PC-3 (cell line): ENCODE results near the gene COPZ1. TPM values are rescaled to one million over a fixed set of nuclear protein-coding genes. Genes with fewer than 3 reads are reported as not detected.
A peak's percentile ranks its signal among the peaks of the same experiment; 100 is the strongest.

Source experiments
- ATAC-seq: fragments of 200-7000 bp; cut with Tn5 transposase; 2 replicates; pipeline ENCODE4 v1.9.1; 2020; ENCODE audit warnings: mild to moderate bottlenecking, moderate library complexity
- BruUV-seq: library from RNA; stranded (reverse); fragments of 400-500 nt; replicated peaks from 2 replicates; lab custom pipeline; 2021; lab: Mats Ljungman, UMichigan
- CTCF ChIA-PET: fragments of 300-600 bp; sonication (Branson Sonifier 250); formaldehyde crosslinking; loops from one replicate; lab custom pipeline; 2022; ENCODE audit warnings: antibody characterized with exemption; lab: Charles Lee
- POLR2A ChIA-PET: fragments of 300-600 bp; sonication (Branson Sonifier 250); formaldehyde crosslinking; loops from one replicate; lab custom pipeline; 2022; ENCODE audit warnings: antibody characterized with exemption; ENCODE audit not compliant: unreplicated experiment; lab: Charles Lee
- DNase-seq: peaks from one replicate; pipeline ENCODE4 v3.0.0-alpha.2; 2015
- H2AFZ ChIP-seq: fragments of 300-600 bp; sonication (generic); 2 replicates; pipeline ENCODE4 v1.6.0; 2016; ENCODE audit warnings: antibody characterized with exemption, low read length
- H3F3A ChIP-seq: fragments of 300-600 bp; sonication (generic); one replicate; pipeline ENCODE4 v1.6.0; 2017; ENCODE audit warnings: antibody characterized with exemption, low read length, control low read depth, mild to moderate bottlenecking; ENCODE audit not compliant: unreplicated experiment
- H3K27ac ChIP-seq: fragments of 300-600 bp; sonication (generic); 2 replicates; pipeline ENCODE4 v1.5.1; 2016; ENCODE audit warnings: mild to moderate bottlenecking, low read length
- H3K27me3 ChIP-seq: fragments of 300-600 bp; sonication (generic); 2 replicates; pipeline ENCODE4 v1.6.1; 2016; ENCODE audit warnings: low read length, mixed read lengths
- H3K36me3 ChIP-seq: fragments of 300-600 bp; sonication (generic); 2 replicates; pipeline ENCODE4 v1.6.1; 2016; ENCODE audit warnings: low read depth, mixed run types, low read length, mixed read lengths
- H3K4me1 ChIP-seq: fragments of 300-600 bp; sonication (generic); 2 replicates; pipeline ENCODE4 v1.5.1; 2016; ENCODE audit warnings: low read length; ENCODE audit not compliant: insufficient read depth
- H3K4me2 ChIP-seq: fragments of 300-600 bp; sonication (generic); 2 replicates; pipeline ENCODE4 v1.6.0; 2016; ENCODE audit warnings: low read length
- H3K4me3 ChIP-seq: fragments of 300-600 bp; sonication (generic); 2 replicates; pipeline ENCODE4 v1.5.1; 2016; ENCODE audit warnings: mild to moderate bottlenecking, low read length, mixed read lengths
- H3K79me2 ChIP-seq: fragments of 300-600 bp; sonication (generic); 2 replicates; pipeline ENCODE4 v1.6.1; 2017; ENCODE audit warnings: low read length, mixed read lengths
- H3K9ac ChIP-seq: fragments of 300-600 bp; sonication (generic); 2 replicates; pipeline ENCODE4 v1.6.0; 2016; ENCODE audit warnings: mild to moderate bottlenecking, low read length
- H3K9me2 ChIP-seq: fragments of 300-600 bp; sonication (generic); replicated peaks from 2 replicates; pipeline ENCODE4 v1.6.1; 2016; ENCODE audit warnings: mixed run types, low read length, mixed read lengths
- H3K9me3 ChIP-seq: fragments of 300-600 bp; sonication (generic); 2 replicates; pipeline ENCODE4 v1.6.1; 2016; ENCODE audit warnings: low read length, mixed read lengths
- H4K20me1 ChIP-seq: fragments of 300-600 bp; sonication (generic); 2 replicates; pipeline ENCODE4 v1.6.1; 2016; ENCODE audit warnings: low read length, mixed read lengths
- EZH2 ChIP-seq: fragments of 300-600 bp; sonication (generic); IDR thresholded peaks from one replicate; pipeline ENCODE4 v1.6.1; 2017; ENCODE audit warnings: antibody characterized with exemption, mild to moderate bottlenecking, low read length; ENCODE audit not compliant: unreplicated experiment
- EZH2phosphoT487 ChIP-seq: fragments of 300-600 bp; sonication (generic); IDR thresholded peaks from 2 replicates; pipeline ENCODE4 v1.6.1; 2018; ENCODE audit warnings: mild to moderate bottlenecking, antibody characterized with exemption, low read length, borderline replicate concordance
- intact Hi-C: fragments of 100-400 bp; cut with micrococcal nuclease; formaldehyde crosslinking; loops from 2 replicates; pipeline ENCODE4 v1.9.0; 2023
- total RNA-seq: library from RNA; depleted of rRNA; stranded (reverse); fragments of >200 nt; gene quantifications from 2 replicates; pipeline ENCODE4 v1.2.3, GENCODE V29; 2014
- TF ChIP-seq, protein P1 (sequence below): fragments of 300-600 bp; sonication (generic); conservative IDR thresholded peaks from 2 replicates; pipeline ENCODE4 v1.5.1; 2017; ENCODE audit warnings: antibody characterized with exemption, low read depth, mild to moderate bottlenecking, low read length

COPZ1 gene
- total RNA-seq, 1 experiment from 2014 or later = 121 TPM

DNA sequence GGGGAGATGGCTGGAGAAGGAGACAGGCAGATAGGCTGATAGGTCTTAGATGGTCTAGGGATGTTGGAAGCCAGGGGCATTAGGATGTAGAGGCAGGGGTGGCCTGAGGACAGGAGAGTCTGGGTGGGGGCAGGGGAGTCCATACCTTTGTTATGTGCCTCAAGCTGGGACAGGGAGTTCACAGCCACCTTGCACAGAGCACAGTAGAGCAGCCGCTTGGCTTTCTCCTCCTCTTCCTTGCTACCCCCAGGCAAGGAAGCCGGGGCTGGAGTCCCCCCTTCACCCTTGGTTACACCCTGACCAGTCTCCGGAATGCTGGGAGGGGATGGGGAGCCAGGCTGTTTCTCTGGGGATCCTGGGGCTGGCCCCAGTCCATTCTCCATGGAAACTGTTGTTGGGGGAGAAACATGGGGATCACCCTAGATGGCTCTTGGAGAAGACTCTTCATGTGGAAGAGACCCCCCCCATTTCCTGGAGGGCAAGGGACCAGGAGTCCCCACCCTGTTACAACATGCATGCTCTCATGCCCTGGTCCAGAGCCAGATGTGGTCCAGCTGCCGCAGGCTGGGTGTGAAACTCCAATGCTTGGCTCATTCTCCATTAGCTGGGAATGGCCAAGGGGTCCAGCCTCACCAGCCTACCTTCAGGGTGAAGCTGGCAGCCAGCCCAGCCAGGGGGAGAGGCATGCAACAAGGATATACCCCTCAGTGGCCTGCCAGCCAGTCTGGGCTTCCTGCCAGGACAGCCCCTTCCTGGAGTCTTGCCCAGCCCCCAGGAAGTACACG is 46.6 kb downstream of the COPZ1 start:
- Histone ChIP-seq H3K27ac (no peak overlapping the region), H3K9me3 (no peaks in the 10 kb centered on the region), H3K4me2 (no peak overlapping the region), H2AFZ (no peak overlapping the region), H3K9ac (no peak overlapping the region), H3F3A (no peaks in the 10 kb centered on the region), H4K20me1 (no peaks in the 10 kb centered on the region), H3K4me3 (no peak overlapping the region), H3K4me1 (peaks cover 28% of the 10 kb centered on the region), H3K36me3 (no peaks in the 10 kb centered on the region), H3K79me2 (no peaks in the 10 kb centered on the region), H3K9me2 (no peaks in the 10 kb centered on the region), H3K27me3 (no peaks in the 10 kb centered on the region)
- POLR2A ChIA-PET = no interaction called here
- intact Hi-C loops = no loop called here
- BruUV-seq = no TSS peak
- CTCF ChIA-PET = interaction anchor here (1.8 kb wide), 1 partner anchor 8 kb away, joined by 26 read pairs; no protein-coding TSS in a partner anchor
- no peak for DNase-seq
- no peak for ATAC-seq
- no peak for TF ChIP-seq EZH2

DNA sequence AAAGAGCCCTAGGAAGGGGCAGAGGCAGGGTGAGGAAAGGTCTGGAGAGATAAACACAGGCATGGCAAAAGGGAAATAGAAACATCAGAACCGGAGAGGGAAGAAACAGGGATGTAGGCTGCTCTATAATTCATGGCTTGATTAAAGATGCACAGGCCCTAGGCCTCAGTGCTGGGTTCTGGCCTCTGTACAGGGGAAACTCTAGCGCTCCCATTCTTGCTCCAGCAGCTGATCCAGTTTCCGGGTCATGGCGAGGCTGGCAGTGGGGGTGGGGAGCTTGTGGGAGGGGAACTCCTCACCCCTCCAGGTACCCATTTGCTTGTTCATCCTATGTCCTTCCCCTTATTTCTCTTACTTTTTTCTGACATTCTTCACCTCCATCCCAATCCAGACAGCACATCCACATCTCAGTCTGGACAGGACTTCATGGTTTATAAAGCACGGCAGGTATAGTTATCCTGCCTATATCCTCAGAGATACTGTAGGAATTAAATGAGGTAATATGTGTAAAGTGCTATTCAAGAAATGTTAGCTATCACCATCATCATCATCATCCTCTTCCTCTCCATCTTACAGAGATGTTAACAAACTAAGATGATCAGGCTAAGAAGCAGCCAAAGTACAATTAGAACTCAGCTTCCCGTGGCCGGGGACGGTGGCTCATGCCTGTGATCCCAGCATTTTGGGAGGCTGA is 47.3 kb downstream of the COPZ1 start:
- Histone ChIP-seq H4K20me1 (no peaks in the 10 kb centered on the region), H2AFZ (no peak overlapping the region), H3K36me3 (no peaks in the 10 kb centered on the region), H3K27me3 (no peaks in the 10 kb centered on the region), H3K9me3 (no peaks in the 10 kb centered on the region), H3K4me1 (peaks cover 28% of the 10 kb centered on the region), H3K4me3 (no peak overlapping the region), H3K27ac (peak overlapping the region; percentile 90; the same call in 1 of the 2 replicates), H3K4me2 (no peak overlapping the region), H3K9me2 (no peaks in the 10 kb centered on the region), H3K79me2 (no peaks in the 10 kb centered on the region), H3K9ac (no peak overlapping the region), H3F3A (no peaks in the 10 kb centered on the region)
- intact Hi-C loops = no loop called here
- ChIA-PET CTCF (no interaction called here), POLR2A (no interaction called here)
- TF ChIP-seq EZH2phosphoT487 (no peak), EZH2 (no peak)
- TF ChIP-seq, protein P1, sequence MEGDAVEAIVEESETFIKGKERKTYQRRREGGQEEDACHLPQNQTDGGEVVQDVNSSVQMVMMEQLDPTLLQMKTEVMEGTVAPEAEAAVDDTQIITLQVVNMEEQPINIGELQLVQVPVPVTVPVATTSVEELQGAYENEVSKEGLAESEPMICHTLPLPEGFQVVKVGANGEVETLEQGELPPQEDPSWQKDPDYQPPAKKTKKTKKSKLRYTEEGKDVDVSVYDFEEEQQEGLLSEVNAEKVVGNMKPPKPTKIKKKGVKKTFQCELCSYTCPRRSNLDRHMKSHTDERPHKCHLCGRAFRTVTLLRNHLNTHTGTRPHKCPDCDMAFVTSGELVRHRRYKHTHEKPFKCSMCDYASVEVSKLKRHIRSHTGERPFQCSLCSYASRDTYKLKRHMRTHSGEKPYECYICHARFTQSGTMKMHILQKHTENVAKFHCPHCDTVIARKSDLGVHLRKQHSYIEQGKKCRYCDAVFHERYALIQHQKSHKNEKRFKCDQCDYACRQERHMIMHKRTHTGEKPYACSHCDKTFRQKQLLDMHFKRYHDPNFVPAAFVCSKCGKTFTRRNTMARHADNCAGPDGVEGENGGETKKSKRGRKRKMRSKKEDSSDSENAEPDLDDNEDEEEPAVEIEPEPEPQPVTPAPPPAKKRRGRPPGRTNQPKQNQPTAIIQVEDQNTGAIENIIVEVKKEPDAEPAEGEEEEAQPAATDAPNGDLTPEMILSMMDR = no peak
- no peak for DNase-seq
- no TSS peak for BruUV-seq
- ATAC-seq = no peak

DNA sequence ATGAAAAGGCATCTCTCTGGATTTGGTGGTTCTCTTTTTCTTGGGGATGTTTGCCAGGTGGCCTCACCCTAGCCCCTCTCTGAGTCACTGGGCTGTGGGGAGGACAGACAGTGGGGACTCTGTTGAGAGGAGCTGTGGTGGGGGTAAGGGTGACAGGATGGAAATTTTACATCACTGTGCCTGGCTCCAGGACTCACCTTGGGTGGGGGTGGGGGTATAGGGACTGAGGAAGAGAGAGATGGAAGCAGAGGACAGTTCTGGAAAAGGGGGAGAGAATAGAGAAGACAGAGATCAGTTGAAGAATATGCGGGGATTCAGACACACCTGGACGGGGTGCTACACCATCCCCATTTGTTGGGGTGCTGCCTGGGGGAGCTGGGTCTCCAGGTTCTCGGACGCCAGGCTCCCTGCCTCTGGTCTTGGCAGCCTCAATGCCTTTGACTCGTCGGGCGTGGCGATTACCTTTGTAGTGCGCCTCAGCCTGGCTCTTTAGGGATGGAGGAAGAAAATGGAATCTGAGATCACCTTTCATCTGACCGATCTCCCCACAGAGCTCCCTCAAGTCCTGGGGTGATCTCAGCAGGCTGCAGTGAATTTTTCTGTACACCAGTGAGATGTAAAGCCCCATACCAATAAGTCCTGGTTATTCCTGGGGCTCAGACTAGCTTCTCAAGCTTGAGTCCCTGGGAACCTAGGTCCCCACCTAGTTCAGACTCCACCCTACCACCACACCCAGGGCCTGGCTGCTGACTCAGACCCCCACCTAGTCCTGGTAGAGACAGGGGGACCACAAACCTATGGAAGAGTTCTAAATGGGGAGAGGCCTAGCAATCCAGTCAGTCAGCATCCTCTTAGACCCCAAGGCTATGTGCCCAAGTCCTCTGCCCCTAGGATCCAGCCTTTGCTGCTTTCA is 49.0 kb downstream of the COPZ1 start:
- Histone ChIP-seq H2AFZ (no peak overlapping the region), H3K36me3 (no peaks in the 10 kb centered on the region), H3K4me1 (peaks cover 32% of the 10 kb centered on the region), H3K4me2 (peak overlapping the region; percentile 47), H3K9me2 (no peaks in the 10 kb centered on the region), H4K20me1 (no peaks in the 10 kb centered on the region), H3K4me3 (peak overlapping the region; percentile 7; the same call in 1 of the 2 replicates), H3K9ac (peak overlapping the region; percentile 67), H3K9me3 (no peaks in the 10 kb centered on the region), H3K27ac (peak overlapping the region; percentile 90), H3F3A (no peaks in the 10 kb centered on the region), H3K79me2 (no peaks in the 10 kb centered on the region), H3K27me3 (no peaks in the 10 kb centered on the region)
- DNase-seq = peak; percentile 61
- ChIA-PET POLR2A (no interaction called here), CTCF (interaction anchor here (0.6 kb wide), 1 partner anchor 1600 kb away, joined by 5 read pairs; no protein-coding TSS in a partner anchor)
- TSS peak; percentile 32 for BruUV-seq
- TF ChIP-seq, protein P1 = no peak
- TF ChIP-seq EZH2 = no peak
- TF ChIP-seq EZH2phosphoT487 = no peak
- intact Hi-C loops = no loop called here
- peak; percentile 9 for ATAC-seq
